HUES6 (cell line): Measurements from ENCODE around the gene TOMM40.
"Not testable (repeated sequence)": the region's sequence is repeated elsewhere in the genome, so short reads cannot be mapped to it uniquely, and the experiment has no call there.

Experiments
- H3K27ac ChIP-seq: 2 replicates; pipeline ENCODE4 v1.7.0; 2013; ENCODE audit warnings: low read depth, mild to moderate bottlenecking, low read length, inconsistent platforms
- H3K27me3 ChIP-seq: 2 replicates; pipeline ENCODE4 v1.6.1; 2013; ENCODE audit warnings: low read length; ENCODE audit not compliant: control insufficient read depth, insufficient read depth
- H3K36me3 ChIP-seq: 2 replicates; pipeline ENCODE4 v1.6.1; 2013; ENCODE audit warnings: low read length; ENCODE audit not compliant: control insufficient read depth, insufficient read depth
- H3K4me1 ChIP-seq: 2 replicates; pipeline ENCODE4 v1.6.1; 2013; ENCODE audit warnings: low read length; ENCODE audit not compliant: control insufficient read depth, insufficient read depth
- H3K4me3 ChIP-seq: 2 replicates; pipeline ENCODE4 v1.5.1; 2013; ENCODE audit warnings: low read depth, low read length
- H3K9ac ChIP-seq: one replicate; pipeline ENCODE4 v1.6.1; 2013; ENCODE audit warnings: mild to moderate bottlenecking, low read length
- H3K9me3 ChIP-seq: 2 replicates; pipeline ENCODE4 v1.6.1; 2013; ENCODE audit warnings: low read depth, low read length; ENCODE audit not compliant: control insufficient read depth, insufficient read depth

TOMM40 gene

DNA sequence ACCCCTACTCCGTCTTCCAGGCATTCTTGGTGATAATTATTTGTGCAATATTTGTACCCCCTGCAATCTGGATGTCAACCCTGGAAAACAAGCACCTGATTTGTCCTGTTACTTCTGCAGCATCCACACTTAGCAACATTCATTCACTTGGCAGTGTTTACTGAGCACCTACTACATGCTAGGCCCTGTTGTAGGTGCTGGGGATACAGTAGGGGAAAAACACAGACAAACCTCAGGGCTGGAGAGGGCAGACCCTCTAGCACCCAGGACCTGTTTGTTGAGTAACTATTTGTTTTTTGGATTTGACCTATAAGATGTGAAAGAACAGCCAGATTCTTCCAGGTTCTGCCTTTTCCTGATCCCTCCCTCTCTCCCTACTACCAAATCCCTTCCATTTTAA lies 35.4 kb upstream of the TOMM40 start:
- Histone ChIP-seq H3K36me3 (peaks cover 51% of the 10 kb centered on the region), H3K4me1 (peaks cover 13% of the 10 kb centered on the region), H3K9me3 (no peaks in the 10 kb centered on the region), H3K4me3 (no peak overlapping the region), H3K27me3 (no peaks in the 10 kb centered on the region), H3K27ac (no peak overlapping the region), H3K9ac (no peak overlapping the region)

- Histone ChIP-seq H3K9me3 (no peaks in the 10 kb centered on the region), H3K27me3 (no peaks in the 10 kb centered on the region), H3K4me1 (peaks cover 10% of the 10 kb centered on the region; the same call in 1 of the 2 replicates), H3K9ac (no peak overlapping the region), H3K36me3 (peaks cover 57% of the 10 kb centered on the region), H3K27ac (no peak overlapping the region), H3K4me3 (no peak overlapping the region)
These were observed 34.5 kb upstream of the TOMM40 start for GRCh38 chr19:44856421-44857083.

- no peaks in the 10 kb centered on the region for H3K9me3 ChIP-seq
- peaks cover 56% of the 10 kb centered on the region for H3K36me3 ChIP-seq
- no peaks in the 10 kb centered on the region for H3K27me3 ChIP-seq
- H3K4me3 ChIP-seq = no peak overlapping the region
- H3K9ac ChIP-seq = no peak overlapping the region
- peaks cover 10% of the 10 kb centered on the region; the same call in 1 of the 2 replicates for H3K4me1 ChIP-seq
- no peak overlapping the region for H3K27ac ChIP-seq
These were observed 33.2 kb upstream of the TOMM40 start for GRCh38 chr19:44857837-44858236.

GRCh38 chr19:44861576-44861975 lies 29.5 kb upstream of the TOMM40 start:
- not testable (repeated sequence) for H3K9ac ChIP-seq, H3K27ac ChIP-seq, H3K27me3 ChIP-seq, H3K4me3 ChIP-seq, H3K4me1 ChIP-seq, H3K9me3 ChIP-seq
- peaks cover 61% of the 10 kb centered on the region for H3K36me3 ChIP-seq

- H3K27me3 ChIP-seq = no peaks in the 10 kb centered on the region
- no peak overlapping the region for H3K4me3 ChIP-seq
- no peaks in the 10 kb centered on the region for H3K9me3 ChIP-seq
- H3K4me1 ChIP-seq = no peaks in the 10 kb centered on the region
- peaks cover 67% of the 10 kb centered on the region for H3K36me3 ChIP-seq
- no peak overlapping the region for H3K27ac ChIP-seq
- no peak overlapping the region for H3K9ac ChIP-seq
These were observed 27.1 kb upstream of the TOMM40 start for GRCh38 chr19:44863990-44864389.

- Histone ChIP-seq H3K27me3 (no peaks in the 10 kb centered on the region), H3K4me1 (no peaks in the 10 kb centered on the region), H3K9me3 (no peaks in the 10 kb centered on the region), H3K4me3 (no peak overlapping the region), H3K36me3 (peaks cover 64% of the 10 kb centered on the region), H3K27ac (no peak overlapping the region), H3K9ac (no peak overlapping the region)
These were observed 25.8 kb upstream of the TOMM40 start for GRCh38 chr19:44865196-44865767.

DNA sequence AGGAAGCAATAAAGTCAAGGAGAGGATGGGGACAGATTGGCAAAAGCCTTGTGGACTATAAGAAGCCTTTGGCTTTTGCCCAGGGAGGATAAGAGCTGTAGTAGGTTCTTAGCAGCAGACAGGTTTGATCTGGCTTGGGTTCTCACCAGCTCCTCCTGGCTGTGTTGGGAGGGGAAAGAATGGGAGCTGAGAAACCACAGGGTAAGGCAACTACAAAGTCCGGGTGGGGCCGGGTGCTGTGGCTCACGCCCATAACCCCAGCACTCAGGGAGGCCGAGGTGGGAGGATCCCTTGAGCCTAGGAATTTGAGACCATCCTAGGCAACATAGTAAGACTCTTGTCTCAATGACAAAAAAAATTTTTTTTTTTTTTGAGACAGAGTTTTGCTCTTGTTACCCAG lies 24.4 kb upstream of the TOMM40 start:
- Histone ChIP-seq H3K27ac (no peak overlapping the region), H3K9me3 (no peaks in the 10 kb centered on the region), H3K9ac (no peak overlapping the region), H3K27me3 (no peaks in the 10 kb centered on the region), H3K4me1 (no peaks in the 10 kb centered on the region), H3K4me3 (no peak overlapping the region), H3K36me3 (peaks cover 64% of the 10 kb centered on the region)

DNA sequence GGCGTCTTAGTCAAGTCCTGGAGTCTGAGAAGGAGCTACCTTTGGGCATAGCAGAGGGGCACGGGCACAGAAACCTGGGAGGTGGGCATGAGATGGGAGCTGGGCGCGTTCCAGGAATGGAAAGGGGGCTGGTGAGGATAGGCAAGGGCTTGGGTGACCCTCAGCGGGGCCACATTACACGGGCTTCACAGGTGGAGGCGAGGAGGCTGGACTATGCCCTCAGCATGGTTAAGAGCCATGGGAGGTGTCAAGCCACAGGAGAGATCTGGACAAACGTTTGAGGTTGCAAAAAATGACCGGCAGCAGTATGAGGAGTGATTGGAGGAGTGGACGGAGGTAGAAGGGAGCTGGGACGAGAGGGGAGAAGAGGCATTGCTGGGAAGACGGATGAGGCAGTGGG lies 23.5 kb upstream of the TOMM40 start:
- Histone ChIP-seq H3K4me1 (no peaks in the 10 kb centered on the region), H3K27me3 (no peaks in the 10 kb centered on the region), H3K9me3 (no peaks in the 10 kb centered on the region), H3K27ac (no peak overlapping the region), H3K4me3 (no peak overlapping the region), H3K9ac (no peak overlapping the region), H3K36me3 (peaks cover 73% of the 10 kb centered on the region)

- Histone ChIP-seq H3K9ac (no peak overlapping the region), H3K4me3 (no peak overlapping the region), H3K4me1 (no peaks in the 10 kb centered on the region), H3K27me3 (no peaks in the 10 kb centered on the region), H3K36me3 (peaks cover 87% of the 10 kb centered on the region), H3K27ac (no peak overlapping the region), H3K9me3 (no peaks in the 10 kb centered on the region)
These were observed 21.2 kb upstream of the TOMM40 start for GRCh38 chr19:44869733-44870470.

- Histone ChIP-seq H3K4me1 (peaks cover under 1% of the 10 kb centered on the region; the same call in 1 of the 2 replicates), H3K4me3 (no peak overlapping the region), H3K36me3 (peaks cover 87% of the 10 kb centered on the region), H3K27ac (no peak overlapping the region), H3K9ac (no peak overlapping the region), H3K9me3 (no peaks in the 10 kb centered on the region), H3K27me3 (no peaks in the 10 kb centered on the region)
These were observed 19.2 kb upstream of the TOMM40 start for GRCh38 chr19:44871809-44872208.

DNA sequence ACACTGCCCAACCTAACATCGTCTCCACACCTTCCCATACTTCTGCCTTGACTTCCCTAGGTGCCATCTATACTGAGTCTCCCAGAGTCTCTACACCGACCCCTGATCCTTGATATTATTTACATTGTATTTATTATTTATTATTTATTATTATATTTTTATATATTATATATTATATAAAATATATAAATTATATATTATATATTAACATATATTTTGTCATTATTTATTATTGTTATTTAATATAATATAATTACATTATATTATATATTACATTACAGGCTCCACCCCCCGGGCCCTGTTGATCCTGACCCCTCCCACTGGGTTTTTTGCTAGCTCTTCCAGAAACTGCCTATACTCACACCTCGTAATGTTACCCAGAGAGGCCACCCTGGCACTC lies 18.4 kb upstream of the TOMM40 start:
- no peaks in the 10 kb centered on the region for H3K9me3 ChIP-seq
- no peaks in the 10 kb centered on the region for H3K27me3 ChIP-seq
- H3K9ac ChIP-seq = no peak overlapping the region
- H3K4me3 ChIP-seq = no peak overlapping the region
- H3K27ac ChIP-seq = no peak overlapping the region
- H3K36me3 ChIP-seq = peaks cover 90% of the 10 kb centered on the region
- H3K4me1 ChIP-seq = peaks cover 8% of the 10 kb centered on the region; the same call in 1 of the 2 replicates
